HepG2 (cell line): ENCODE results near the gene SELENOM. TPM values are rescaled to one million over a fixed set of nuclear protein-coding genes. Genes with fewer than 3 reads are reported as not detected.

Source experiments
- ARHGAP35 ChIP-seq: sonication (generic); formaldehyde crosslinking; IDR thresholded peaks from 2 replicates; pipeline ENCODE4 v1.9.0; 2022; ENCODE audit warnings: mild to moderate bottlenecking, inconsistent platforms, moderate library complexity, missing genetic modification reagents, borderline replicate concordance
- ASH2L ChIP-seq: fragments of 300-600, 200-600 bp; sonication (generic); IDR thresholded peaks from 2 replicates; pipeline ENCODE4 v1.7.0; 2017; ENCODE audit warnings: low read depth, mild to moderate bottlenecking, moderate library complexity, mixed read lengths, low read length; ENCODE audit not compliant: insufficient read length
- ATF5 ChIP-seq: sonication (generic); formaldehyde crosslinking; IDR thresholded peaks from 2 replicates; pipeline ENCODE4 v1.4.0; 2020; ENCODE audit warnings: mild to moderate bottlenecking, low read depth, missing genetic modification reagents
- EED ChIP-seq: sonication (generic); formaldehyde crosslinking; IDR thresholded peaks from 2 replicates; pipeline ENCODE4 v1.5.0; 2020; ENCODE audit warnings: mild to moderate bottlenecking, missing genetic modification reagents
- HNF1B ChIP-seq: sonication (generic); formaldehyde crosslinking; IDR thresholded peaks from 2 replicates; pipeline ENCODE4 v1.5.1; 2020; ENCODE audit warnings: mild to moderate bottlenecking, moderate library complexity, missing genetic modification reagents
- MAF1 ChIP-seq: sonication (generic); formaldehyde crosslinking; IDR thresholded peaks from 2 replicates; pipeline ENCODE4 v1.5.0; 2020; ENCODE audit warnings: missing genetic modification reagents, borderline replicate concordance
- MAX ChIP-seq: IDR thresholded peaks from 2 replicates; pipeline ENCODE4 v1.6.1; 2012; ENCODE audit warnings: inconsistent platforms
- MIER3 ChIP-seq: IDR thresholded peaks from 2 replicates; pipeline ENCODE4 v1.6.1; 2016; ENCODE audit warnings: missing compliant biosample characterization, borderline replicate concordance
- MYC ChIP-seq: sonication (generic); formaldehyde crosslinking; IDR thresholded peaks from 2 replicates; pipeline ENCODE4 v1.9.0; 2021; ENCODE audit warnings: missing genetic modification reagents, borderline replicate concordance
- PHB2 ChIP-seq: fragments of 450-650 bp; IDR thresholded peaks from 2 replicates; pipeline ENCODE4 v1.6.1; 2018; ENCODE audit not compliant: partially characterized antibody
- SRY ChIP-seq: sonication (generic); formaldehyde crosslinking; IDR thresholded peaks from 2 replicates; pipeline ENCODE4 v1.8.0; 2022; ENCODE audit warnings: mild to moderate bottlenecking, missing genetic modification reagents
- TMF1 ChIP-seq: sonication (generic); formaldehyde crosslinking; IDR thresholded peaks from 2 replicates; pipeline ENCODE4 v1.8.1; 2022; ENCODE audit warnings: low read depth, missing genetic modification reagents
- TRIM24 ChIP-seq: sonication (generic); formaldehyde crosslinking; IDR thresholded peaks from 2 replicates; pipeline ENCODE4 v1.8.0; 2022; ENCODE audit warnings: mild to moderate bottlenecking, missing genetic modification reagents
- ZFP91 ChIP-seq: sonication (generic); formaldehyde crosslinking; IDR thresholded peaks from 2 replicates; pipeline ENCODE4 v1.9.0; 2022; ENCODE audit warnings: missing genetic modification reagents, mild to moderate bottlenecking, borderline replicate concordance
- ZIK1 ChIP-seq: sonication (generic); formaldehyde crosslinking; IDR thresholded peaks from 2 replicates; pipeline ENCODE4 v1.5.0; 2020; ENCODE audit warnings: mild to moderate bottlenecking, low read depth, missing genetic modification reagents, borderline replicate concordance
- ZNF160 ChIP-seq: sonication (generic); formaldehyde crosslinking; IDR thresholded peaks from 2 replicates; pipeline ENCODE4 v1.8.0; 2022; ENCODE audit warnings: mild to moderate bottlenecking, inconsistent platforms, missing genetic modification reagents
- ZNF20 ChIP-seq: sonication (generic); formaldehyde crosslinking; IDR thresholded peaks from 2 replicates; pipeline ENCODE4 v1.4.0; 2020; ENCODE audit warnings: mild to moderate bottlenecking, moderate library complexity, missing genetic modification reagents
- ZNF337 ChIP-seq: sonication (generic); formaldehyde crosslinking; IDR thresholded peaks from 2 replicates; pipeline ENCODE4 v1.5.1; 2020; ENCODE audit warnings: missing genetic modification reagents, low read depth, mild to moderate bottlenecking, borderline replicate concordance
- ZNF777 ChIP-seq: sonication (generic); formaldehyde crosslinking; IDR thresholded peaks from 2 replicates; pipeline ENCODE4 v1.4.0; 2020; ENCODE audit warnings: missing genetic modification reagents
- ZSCAN31 ChIP-seq: sonication (generic); formaldehyde crosslinking; IDR thresholded peaks from 2 replicates; pipeline ENCODE4 v1.5.0; 2020; ENCODE audit warnings: low read depth, mild to moderate bottlenecking, missing genetic modification reagents
- ZXDC ChIP-seq: sonication (generic); formaldehyde crosslinking; IDR thresholded peaks from 2 replicates; pipeline ENCODE4 v1.5.0; 2020; ENCODE audit warnings: mild to moderate bottlenecking, missing genetic modification reagents
- ZZZ3 ChIP-seq: sonication (generic); formaldehyde crosslinking; IDR thresholded peaks from 2 replicates; pipeline ENCODE4 v1.4.0; 2020; ENCODE audit warnings: missing genetic modification reagents, mild to moderate bottlenecking, borderline replicate concordance
- polyA plus RNA-seq, 8 experiments: library from polyadenylated mRNA; depleted of rRNA in 3 of 8; stranded (reverse) in 7 of 8; unstranded in 1 of 8; fragments of >200 nt; fragmentation: Illumina TruSeq in 4 of 8; extraction: Trizol in 4 of 8; gene quantifications; 2 replicates each; pipeline versions ENCODE4 v1.2.1 to v1.2.3, GENCODE V29; 2011 to 2016; ENCODE audit warnings: low read depth in 4 of 8, missing spikeins in 1 of 8, mixed read lengths in 1 of 8; ENCODE audit not compliant: insufficient read depth in 1 of 8
- total RNA-seq, 5 experiments: library from RNA; depleted of rRNA; stranded (reverse); fragments of >200 nt; fragmentation: Illumina TruSeq; extraction: Trizol; gene quantifications; 2 replicates each; pipeline ENCODE4 v1.2.3, GENCODE V29; 2016; ENCODE audit warnings: low read depth in 1 of 5

Gene SELENOM
- total and polyA plus RNA-seq, 2 of the 13 experiments (the other 11 are each of a cell fraction or from before 2014, with no cell fraction given), result 4.1 to 4.3 TPM

GRCh38 chr22:31080848-31081649 is 26.3 kb downstream of the SELENOM start, which contains the start of gene SMTN (continued):
- TF ChIP-seq ZFP91 (CRISPR knock-in tag), result peak; percentile 59; the same call in 1 of the 2 replicates
- 0 out of 2 replicates have a peak, but pooled peaks have one; percentile 51 for TF ChIP-seq ATF5 (CRISPR knock-in tag)
- no peak for TF ChIP-seq MAF1 (CRISPR knock-in tag)
- no peak for TF ChIP-seq ZNF20 (CRISPR knock-in tag)
- peak; percentile 26 for TF ChIP-seq ASH2L
- TF ChIP-seq ZIK1 (CRISPR knock-in tag), result peak; percentile 77; the same call in 1 of the 2 replicates
- peak; percentile 82; the same call in 1 of the 2 replicates for TF ChIP-seq SRY (CRISPR knock-in tag)
- TF ChIP-seq ZSCAN31 (CRISPR knock-in tag), result no peak
- peak; percentile 66; the same call in 1 of the 2 replicates for TF ChIP-seq HNF1B (CRISPR knock-in tag)
- TF ChIP-seq MAX, result peak; percentile 26; the same call in 1 of the 2 replicates
- TF ChIP-seq ZXDC, result no peak
- 0 out of 2 replicates have a peak, but pooled peaks have one; percentile 21 for TF ChIP-seq MYC (CRISPR knock-in tag)
- 0 out of 2 replicates have a peak, but pooled peaks have one; percentile 38 for TF ChIP-seq ZNF337 (CRISPR knock-in tag)
- no peak for TF ChIP-seq PHB2
- TF ChIP-seq ZNF777 (CRISPR knock-in tag), result peak; percentile 88
- no peak for TF ChIP-seq ZZZ3 (CRISPR knock-in tag)
- 0 out of 2 replicates have a peak, but pooled peaks have one; percentile 37 for TF ChIP-seq TMF1 (CRISPR knock-in tag)
- TF ChIP-seq EED, result no peak
- peak; percentile 66; the same call in 1 of the 2 replicates for TF ChIP-seq ARHGAP35 (CRISPR knock-in tag)
- TF ChIP-seq TRIM24 (CRISPR knock-in tag), result no peak
- peak; percentile 56; the same call in 1 of the 2 replicates for TF ChIP-seq MIER3 (CRISPR knock-in tag)
- peak; percentile 69; the same call in 1 of the 2 replicates for TF ChIP-seq ZNF160 (CRISPR knock-in tag)
